ENCODE data around the gene TGIF1.

- TF ChIP-seq CTCF (IDR thresholded peaks at IDR 0.05; ENCODE audit: poor library complexity, severe bottlenecking) (no peak), POLR2AphosphoS5 (IDR thresholded peaks at IDR 0.05) (no peak), EZH2 (IDR thresholded peaks at IDR 0.05; ENCODE audit: borderline replicate concordance, insufficient read depth, low read length, poor library complexity, severe bottlenecking) (no peak), EP300 (conservative IDR thresholded peaks at IDR 0.05; ENCODE audit: poor library complexity, severe bottlenecking) (no peak), TAF1 (IDR thresholded peaks at IDR 0.05; ENCODE audit: low read depth) (no peak), REST (IDR thresholded peaks at IDR 0.05; ENCODE audit: borderline replicate concordance) (no peak), SMC3 (conservative IDR thresholded peaks at IDR 0.05; ENCODE audit: poor library complexity) (no peak)
Measured at GRCh38 chr18:3451183-3451988, 1.4 kb downstream of the TGIF1 start.

All from neural cell (in vitro differentiated cells).